CD4-positive, alpha-beta memory T cell (primary cell): ENCODE results near the gene PHLDB1. TPM values are rescaled to one million over a fixed set of nuclear protein-coding genes. Genes with fewer than 3 reads are reported as not detected.
"Not testable (repeated sequence)": the region's sequence is repeated elsewhere in the genome, so short reads cannot be mapped to it uniquely, and the experiment has no call there.

Experiments used
- CTCF ChIA-PET: fragments of 350-600 bp; sonication (Branson Sonifier 250); formaldehyde crosslinking; loops from one replicate; lab custom pipeline; 2021; ENCODE audit warnings: inconsistent platforms; ENCODE audit not compliant: partially characterized antibody; lab: Charles Lee
- POLR2A ChIA-PET: fragments of 350-600 bp; sonication (Branson Sonifier 250); formaldehyde crosslinking; loops from one replicate; lab custom pipeline; 2021; ENCODE audit not compliant: partially characterized antibody; lab: Charles Lee
- DNase-seq, 5 donors: peaks; one replicate each; pipeline versions ENCODE4 v3.0.0 to v3.0.0-alpha.2; 2020 to 2022; ENCODE audit warnings: mixed read lengths in 1 of 5
- H3K27ac ChIP-seq: one replicate; pipeline ENCODE4 v1.7.0; 2013; ENCODE audit warnings: low read depth, low read length
- H3K27me3 ChIP-seq: 2 replicates; pipeline ENCODE4 v1.7.0; 2013; ENCODE audit warnings: mild to moderate bottlenecking, low read length, moderate library complexity; ENCODE audit not compliant: insufficient read depth
- H3K36me3 ChIP-seq: 2 replicates; pipeline ENCODE4 v1.7.0; 2013; ENCODE audit warnings: mild to moderate bottlenecking, low read length, moderate library complexity; ENCODE audit not compliant: insufficient read depth
- H3K4me1 ChIP-seq: 2 replicates; pipeline ENCODE4 v1.7.0; 2013; ENCODE audit warnings: mild to moderate bottlenecking, low read length, moderate library complexity; ENCODE audit not compliant: insufficient read depth
- H3K4me3 ChIP-seq, 2 donors: one replicate each; pipeline ENCODE4 v1.7.0; 2013; ENCODE audit warnings: low read length in 2 of 2, mild to moderate bottlenecking in 1 of 2
- H3K9me3 ChIP-seq, 2 donors: one replicate each; pipeline ENCODE4 v1.7.0; 2013; ENCODE audit warnings: low read length in 2 of 2, control low read depth in 1 of 2; ENCODE audit not compliant: control insufficient read depth in 1 of 2
- H3K27ac Mint-ChIP-seq, 7 donors: one replicate each; pipeline ENCODE4 v1.8.0; 2020 to 2021; ENCODE audit warnings: mixed read lengths in 7 of 7, mild to moderate bottlenecking in 6 of 7, inconsistent platforms in 3 of 7, moderate library complexity in 3 of 7
- H3K27me3 Mint-ChIP-seq, 2 donors: one replicate each; pipeline ENCODE4 v1.8.0; 2020 to 2021; ENCODE audit warnings: mixed read lengths in 2 of 2
- H3K36me3 Mint-ChIP-seq, 2 donors: one replicate each; pipeline ENCODE4 v1.8.0; 2020 to 2021; ENCODE audit warnings: mixed read lengths in 2 of 2, inconsistent platforms in 1 of 2, mild to moderate bottlenecking in 1 of 2
- H3K4me1 Mint-ChIP-seq, 4 donors: one replicate each; pipeline ENCODE4 v1.8.0; 2020 to 2021; ENCODE audit warnings: mixed read lengths in 4 of 4, mild to moderate bottlenecking in 1 of 4
- H3K4me3 Mint-ChIP-seq, 8 donors: one replicate each; pipeline ENCODE4 v1.8.0; 2020 to 2021; ENCODE audit warnings: mixed read lengths in 8 of 8, mild to moderate bottlenecking in 7 of 8, moderate library complexity in 6 of 8, inconsistent platforms in 3 of 8
- H3K9me3 Mint-ChIP-seq, 8 donors: one replicate each; pipeline ENCODE4 v1.8.0; 2020 to 2021; ENCODE audit warnings: mixed read lengths in 8 of 8, mild to moderate bottlenecking in 5 of 8, inconsistent platforms in 3 of 8, moderate library complexity in 1 of 8
- intact Hi-C: fragments of 100-400 bp; cut with micrococcal nuclease; formaldehyde crosslinking; loops from one replicate; pipeline ENCODE4 v1.15.1; 2023
- polyA plus RNA-seq, 2 donors: library from polyadenylated mRNA; unstranded; fragments of 300-500 nt; fragmentation: Illumina TruSeq; gene quantifications; one replicate each; pipeline ENCODE4 v1.2.3, GENCODE V29; 2021
- total RNA-seq, 2 experiments: library from RNA; stranded (reverse); gene quantifications; one replicate each; pipeline ENCODE4 v1.2.3, GENCODE V29; 2021

The PHLDB1 gene
- total and polyA plus RNA-seq, 4 experiments from 2014 or later, result 0.34 to 3.9 (median 2.1) TPM

GRCh38 chr11:118592616-118593367 lies 14.6 kb upstream of the PHLDB1 start:
- peaks cover 71% of the 10 kb centered on the region for H3K36me3 ChIP-seq
- Mint-ChIP-seq H3K4me1 (peaks cover 11 to 15% (median 13%) of the 10 kb centered on the region in 4 donors), H3K4me3 (no peak overlapping the region), H3K9me3 (no peaks in the 10 kb centered on the region), H3K36me3 (peaks cover 31 to 73% of the 10 kb centered on the region in 2 donors), H3K27ac (peak overlapping the region in 2 of 7 donors; percentile 29 to 59), H3K27me3 (no peaks in the 10 kb centered on the region)
- POLR2A ChIA-PET, result no interaction called here
- H3K9me3 ChIP-seq, result no peaks in the 10 kb centered on the region
- peaks cover 14% of the 10 kb centered on the region for H3K4me1 ChIP-seq
- H3K4me3 ChIP-seq, result no peak overlapping the region
- no peaks in the 10 kb centered on the region for H3K27me3 ChIP-seq
- CTCF ChIA-PET, result interaction anchor here (0.7 to 7.1 kb wide), 9 partner anchors 9 to 613 kb away, joined by 3 to 106 read pairs (median 3); partner anchors contain the start of genes CBL, PHLDB1 and UPK2
- no peak overlapping the region for H3K27ac ChIP-seq
- intact Hi-C loops, result no loop called here
- DNase-seq, result no peak

- H3K9me3 Mint-ChIP-seq, H3K9me3 ChIP-seq, H3K27me3 ChIP-seq, H3K4me3 ChIP-seq, H3K27me3 Mint-ChIP-seq: not testable (repeated sequence)
- peak overlapping the region in 2 of 8 donors; percentile 0 to 17 for H3K4me3 Mint-ChIP-seq
- peak overlapping the region; percentile 16 to 91 (median 59) for H3K27ac Mint-ChIP-seq
- Histone ChIP-seq H3K4me1 (peaks cover 14% of the 10 kb centered on the region), H3K27ac (peak overlapping the region; percentile 5), H3K36me3 (peaks cover 65% of the 10 kb centered on the region)
- peak in 4 of 5 donors; percentile 59 to 69 (median 64) for DNase-seq
- H3K36me3 Mint-ChIP-seq, result peaks cover 38 to 68% of the 10 kb centered on the region in 2 donors
- ChIA-PET POLR2A (interaction anchor here (2.0 to 2.1 kb wide), 2 partner anchors 12 to 15 kb away, joined by 10 to 13 read pairs; partner anchors contain the start of gene PHLDB1), CTCF (interaction anchor here (1.0 to 7.1 kb wide), 5 partner anchors 10 to 362 kb away, joined by 3 to 106 read pairs (median 4); partner anchors contain the start of gene PHLDB1)
- intact Hi-C loops, result loop anchor here (1.0 to 5.0 kb wide), 2 partner anchors 16 to 362 kb away; partner anchors contain the start of gene UPK2
- H3K4me1 Mint-ChIP-seq, result peaks cover 11 to 15% (median 13%) of the 10 kb centered on the region in 4 donors
Observed at GRCh38 chr11:118594984-118595383, 12.4 kb upstream of the PHLDB1 start.

GRCh38 chr11:118596224-118597146 lies 10.9 kb upstream of the PHLDB1 start:
- no peaks in the 10 kb centered on the region for H3K27me3 Mint-ChIP-seq
- no peak overlapping the region for H3K4me3 Mint-ChIP-seq
- intact Hi-C loops, result loop anchor here (5.0 kb wide), 1 partner anchor 361 kb away; the partner anchor contains the start of gene UPK2
- H3K36me3 ChIP-seq, result peaks cover 61% of the 10 kb centered on the region
- no peaks in the 10 kb centered on the region for H3K9me3 Mint-ChIP-seq
- ChIA-PET POLR2A (interaction anchor here (2.0 to 2.1 kb wide), 2 partner anchors 11 to 14 kb away, joined by 10 to 13 read pairs; partner anchors contain the start of gene PHLDB1), CTCF (interaction anchor here (7.1 kb wide), 1 partner anchor 12 kb away, joined by 106 read pairs; the partner anchor contains the start of gene PHLDB1)
- peak overlapping the region in 6 of 7 donors; percentile 29 to 68 (median 42) for H3K27ac Mint-ChIP-seq
- DNase-seq, result no peak
- no peak overlapping the region for H3K27ac ChIP-seq
- H3K4me3 ChIP-seq, result no peak overlapping the region
- peaks cover 14% of the 10 kb centered on the region for H3K4me1 ChIP-seq
- no peaks in the 10 kb centered on the region for H3K9me3 ChIP-seq
- no peaks in the 10 kb centered on the region for H3K27me3 ChIP-seq
- H3K4me1 Mint-ChIP-seq, result peaks cover 9 to 15% (median 12%) of the 10 kb centered on the region in 4 donors
- H3K36me3 Mint-ChIP-seq, result peaks cover 47 to 65% of the 10 kb centered on the region in 2 donors

GRCh38 chr11:118597556-118597955 lies 9.9 kb upstream of the PHLDB1 start:
- Histone ChIP-seq H3K27ac (no peak overlapping the region), H3K9me3 (no peaks in the 10 kb centered on the region), H3K4me3 (no peak overlapping the region), H3K36me3 (peaks cover 63% of the 10 kb centered on the region), H3K27me3 (no peaks in the 10 kb centered on the region), H3K4me1 (peaks cover 14% of the 10 kb centered on the region)
- Mint-ChIP-seq H3K27ac (peak overlapping the region in 4 of 7 donors; percentile 32 to 65 (median 56)), H3K4me3 (no peak overlapping the region), H3K27me3 (no peaks in the 10 kb centered on the region), H3K36me3 (peaks cover 58 to 72% of the 10 kb centered on the region in 2 donors), H3K9me3 (no peaks in the 10 kb centered on the region), H3K4me1 (peaks cover 9 to 15% (median 12%) of the 10 kb centered on the region in 4 donors)
- DNase-seq, result no peak
- ChIA-PET CTCF (interaction anchor here (1.0 to 1.9 kb wide), 2 partner anchors 10 to 11 kb away, joined by 5 to 7 read pairs; partner anchors contain the start of gene PHLDB1), POLR2A (interaction anchor here (1.7 kb wide), 1 partner anchor 11 kb away, joined by 6 read pairs; no protein-coding TSS in a partner anchor)
- intact Hi-C loops, result loop anchor here (5.0 kb wide), 1 partner anchor 360 kb away; the partner anchor contains the start of gene UPK2

GRCh38 chr11:118602331-118602730 lies 5.1 kb upstream of the PHLDB1 start:
- no peaks in the 10 kb centered on the region for H3K9me3 ChIP-seq
- POLR2A ChIA-PET, result interaction anchor here (1.3 kb wide), 1 partner anchor 10 kb away, joined by 3 read pairs; no protein-coding TSS in a partner anchor

GRCh38 chr11:118603709-118604108 lies 3.7 kb upstream of the PHLDB1 start:
- H3K27ac Mint-ChIP-seq, result peak overlapping the region in 1 of 7 donors; percentile 52
- peaks cover 24% of the 10 kb centered on the region for H3K36me3 ChIP-seq
- H3K27ac ChIP-seq, H3K4me3 ChIP-seq, H3K27me3 Mint-ChIP-seq, DNase-seq, H3K9me3 ChIP-seq, H3K9me3 Mint-ChIP-seq, H3K4me1 ChIP-seq, H3K27me3 ChIP-seq, intact Hi-C loops, H3K4me3 Mint-ChIP-seq: not testable (repeated sequence)
- peaks cover 29 to 35% of the 10 kb centered on the region in 2 donors for H3K36me3 Mint-ChIP-seq
- ChIA-PET CTCF (interaction anchor here (10.7 kb wide), 1 partner anchor 10 kb away, joined by 106 read pairs; no protein-coding TSS in a partner anchor), POLR2A (interaction anchor here (0.7 to 1.7 kb wide), 2 partner anchors 31 to 243 kb away, joined by 4 to 5 read pairs; partner anchors contain the start of gene ARCN1)
- H3K4me1 Mint-ChIP-seq, result peaks cover 3 to 14% (median 5%) of the 10 kb centered on the region in 4 donors

More at GRCh38 chr11:118602331-118602730, 5.1 kb upstream of the PHLDB1 start:
- Histone ChIP-seq H3K4me1 (no peaks in the 10 kb centered on the region), H3K27ac (no peak overlapping the region), H3K27me3 (no peaks in the 10 kb centered on the region), H3K4me3 (no peak overlapping the region), H3K36me3 (peaks cover 36% of the 10 kb centered on the region)
- intact Hi-C loops, result no loop called here
- Mint-ChIP-seq H3K9me3 (no peaks in the 10 kb centered on the region), H3K36me3 (peaks cover 34 to 42% of the 10 kb centered on the region in 2 donors), H3K4me3 (no peak overlapping the region), H3K27me3 (no peaks in the 10 kb centered on the region), H3K27ac (peak overlapping the region in 4 of 7 donors; percentile 3 to 66 (median 46)), H3K4me1 (peaks cover 0 to 11% (median 2%) of the 10 kb centered on the region in 4 donors)
- no peak for DNase-seq
- CTCF ChIA-PET, result no interaction called here
